ENCODE measurements around the gene OR13C4.

GRCh38 chr9:104539275-104539674, 12.3 kb upstream of the OR13C4 start:
- TF ChIP-seq CTCF (IDR thresholded peaks at IDR 0.05), result no peak
- TF ChIP-seq POLR2AphosphoS5 (IDR thresholded peaks at IDR 0.05; ENCODE audit: insufficient read depth in 1 of 2, low read depth in 1 of 2), result no peak

All from vagina (tissue), 2 donors.